GM19043 (cell line): Measurements from ENCODE around the gene CTDSPL.

Experiments used
- ATAC-seq: cut with Tn5 transposase; IDR thresholded peaks from one replicate; pipeline ENCODE4 v1.9.1; 2021; ENCODE audit warnings: low read depth; ENCODE audit not compliant: unreplicated experiment

The CTDSPL gene

DNA sequence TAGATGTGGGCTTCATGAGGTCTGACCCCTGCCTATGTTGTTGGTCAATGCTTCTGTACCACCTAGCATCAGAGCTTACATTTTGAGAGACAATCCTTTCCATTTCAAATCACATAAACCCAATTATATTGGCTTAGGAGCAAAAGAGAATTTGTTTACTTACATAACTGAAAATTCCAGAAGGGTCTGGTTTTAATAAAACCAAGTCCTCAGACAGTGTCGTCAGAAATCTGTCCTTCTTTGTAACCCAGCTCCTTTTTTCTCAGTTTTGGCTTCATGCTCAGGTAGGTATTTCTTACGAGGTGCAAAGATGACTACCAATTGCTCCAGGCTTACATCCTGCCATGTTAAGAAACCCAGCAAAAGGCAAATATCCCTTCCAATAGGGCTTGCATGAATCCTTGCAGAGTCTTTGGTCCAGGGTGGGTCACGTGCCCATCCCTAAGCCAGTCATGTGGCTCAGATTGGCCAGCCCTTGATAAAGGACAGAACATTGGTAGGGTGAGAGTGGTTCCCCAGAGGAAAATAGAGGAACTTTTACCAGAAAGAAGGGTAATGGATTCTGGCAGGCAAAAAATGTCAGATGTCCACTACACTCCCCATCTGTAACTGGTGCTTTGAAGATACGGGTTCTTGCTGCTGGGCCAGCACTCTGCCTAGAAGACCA lies 78.7 kb downstream of the CTDSPL start:
- ATAC-seq = no peak

DNA sequence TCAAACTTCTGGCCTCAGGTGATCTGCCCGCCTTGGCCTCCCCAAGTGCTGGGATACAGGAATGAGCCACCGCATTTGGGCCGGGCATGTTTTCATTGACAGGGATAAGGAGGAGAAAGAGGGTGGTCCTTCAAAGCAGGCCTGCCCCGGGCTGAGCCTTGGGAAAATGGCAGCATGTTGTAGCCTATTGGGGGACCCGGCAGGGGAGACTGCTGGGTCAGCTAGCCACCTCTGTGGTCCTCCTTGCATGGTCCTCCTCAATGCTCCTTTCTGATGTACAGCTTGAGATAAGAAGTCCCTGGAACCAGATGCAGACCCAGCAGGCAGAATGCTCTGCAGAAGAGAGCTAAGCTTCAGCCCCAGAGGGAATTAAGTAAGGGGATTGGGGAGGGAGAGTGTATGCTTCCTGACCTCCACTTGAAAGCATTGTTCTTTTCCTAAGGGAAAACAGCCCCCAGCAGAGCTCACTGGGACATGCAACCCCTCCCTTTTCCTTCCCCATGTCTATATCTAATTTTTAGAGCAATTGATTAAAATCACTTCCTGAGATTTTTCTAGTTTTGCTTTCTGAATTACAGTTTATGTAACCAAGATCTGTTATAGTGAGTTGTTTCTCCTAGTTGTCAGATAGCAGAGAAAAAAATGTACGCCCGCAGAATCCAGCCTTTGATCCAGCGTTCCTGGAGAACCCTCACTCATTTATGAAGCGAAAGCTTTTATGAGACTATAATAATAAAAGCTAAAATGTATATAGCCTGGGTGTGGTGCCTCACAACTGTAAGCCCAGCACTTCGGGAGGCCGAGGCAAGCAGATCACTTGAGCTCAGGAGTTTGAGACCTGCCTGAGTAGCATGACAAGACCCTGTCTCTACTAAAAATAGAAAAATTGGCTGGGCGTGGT lies 80.2 kb downstream of the CTDSPL start:
- no peak for ATAC-seq

DNA sequence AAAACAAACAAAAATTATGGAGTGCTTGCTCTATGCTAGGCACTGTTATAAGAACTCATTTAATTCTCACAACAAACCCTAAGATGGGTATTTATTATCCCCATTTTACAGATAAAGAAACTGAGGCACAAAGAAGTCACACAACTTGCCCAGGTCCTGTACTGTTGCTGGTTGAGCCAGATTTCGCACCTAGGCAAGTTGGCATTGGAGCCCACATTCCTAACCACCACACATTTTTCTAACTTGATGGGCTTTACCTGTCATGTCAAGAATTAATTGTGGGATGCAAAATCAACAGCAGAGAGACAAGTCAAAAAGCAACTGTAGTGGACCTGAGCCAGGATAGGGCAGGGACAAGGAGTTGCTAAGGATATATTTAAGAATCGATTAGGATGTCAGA lies 81.0 kb downstream of the CTDSPL start:
- ATAC-seq = no peak

DNA sequence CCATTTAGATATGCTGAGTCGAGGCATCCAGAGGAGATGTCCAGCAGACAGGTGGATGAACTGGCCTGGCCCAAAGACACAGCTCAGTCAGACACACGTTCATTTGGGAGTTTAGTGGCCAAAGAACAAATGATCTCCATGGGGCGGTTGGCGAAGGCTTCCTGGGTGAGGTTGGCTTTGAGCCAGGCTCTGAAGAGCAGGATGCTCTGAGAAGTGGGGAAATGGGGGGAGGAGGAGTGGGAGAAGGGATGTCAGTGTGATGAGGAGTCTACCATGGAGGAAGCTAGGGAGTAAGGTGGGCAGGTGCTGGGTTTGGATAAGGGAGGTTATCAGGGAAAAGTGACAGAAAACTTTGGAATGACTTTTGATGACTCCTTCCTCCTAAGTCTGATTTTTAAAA lies 81.4 kb downstream of the CTDSPL start:
- ATAC-seq = no peak

DNA sequence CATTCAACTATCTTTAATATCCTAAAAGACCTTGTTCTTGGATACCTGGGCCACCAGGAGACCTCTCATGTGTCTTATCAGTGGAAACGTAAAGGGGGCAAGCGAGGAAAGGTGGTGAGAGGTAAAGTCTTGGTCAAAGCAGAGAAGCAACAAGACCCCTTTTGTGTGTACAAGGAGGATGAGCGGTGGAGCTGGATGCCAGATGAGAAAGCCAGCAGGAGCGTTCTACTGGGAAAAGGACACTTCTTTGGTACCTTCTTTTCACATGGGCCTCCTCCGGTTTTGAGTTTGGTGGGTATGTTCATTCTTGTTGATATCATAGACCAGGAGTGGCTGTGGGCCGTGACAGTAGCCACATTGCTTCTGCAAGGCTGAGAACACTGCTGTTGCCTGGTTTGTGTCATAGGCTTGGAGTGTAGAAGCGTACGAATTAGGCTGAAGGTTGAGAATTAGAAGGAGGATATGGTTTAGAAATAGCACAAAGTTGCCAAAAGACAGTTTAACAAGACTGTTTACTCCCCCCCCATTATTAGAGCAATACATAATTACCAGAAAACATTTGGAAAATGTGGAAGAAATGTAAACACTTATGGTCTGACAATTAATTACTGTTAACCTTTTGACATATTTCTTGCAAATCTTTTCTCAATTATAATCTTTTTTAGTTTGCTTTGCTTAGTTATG lies 82.1 kb downstream of the CTDSPL start:
- no peak for ATAC-seq

DNA sequence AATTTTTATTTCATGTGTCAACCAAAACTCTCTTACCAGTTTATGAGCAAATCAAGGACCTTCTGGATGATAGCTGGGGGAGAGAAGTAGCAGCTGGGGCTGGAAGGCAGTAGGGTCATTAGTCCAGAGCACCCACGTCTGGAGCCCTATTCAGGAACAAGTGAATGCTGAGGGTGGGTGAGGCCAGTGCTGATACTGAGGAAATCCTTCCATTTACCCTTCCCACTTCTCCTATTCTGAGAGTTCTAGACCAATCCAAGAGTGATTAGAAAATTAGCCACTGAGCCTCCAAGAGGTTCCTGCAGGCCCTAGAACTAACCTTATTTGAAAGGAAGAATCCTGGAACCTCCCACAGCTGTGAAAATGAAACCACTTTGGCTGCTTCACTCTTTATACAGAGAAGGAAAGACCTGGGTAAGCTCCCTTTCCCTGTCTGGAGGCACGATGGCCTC lies 82.7 kb downstream of the CTDSPL start:
- no peak for ATAC-seq

DNA sequence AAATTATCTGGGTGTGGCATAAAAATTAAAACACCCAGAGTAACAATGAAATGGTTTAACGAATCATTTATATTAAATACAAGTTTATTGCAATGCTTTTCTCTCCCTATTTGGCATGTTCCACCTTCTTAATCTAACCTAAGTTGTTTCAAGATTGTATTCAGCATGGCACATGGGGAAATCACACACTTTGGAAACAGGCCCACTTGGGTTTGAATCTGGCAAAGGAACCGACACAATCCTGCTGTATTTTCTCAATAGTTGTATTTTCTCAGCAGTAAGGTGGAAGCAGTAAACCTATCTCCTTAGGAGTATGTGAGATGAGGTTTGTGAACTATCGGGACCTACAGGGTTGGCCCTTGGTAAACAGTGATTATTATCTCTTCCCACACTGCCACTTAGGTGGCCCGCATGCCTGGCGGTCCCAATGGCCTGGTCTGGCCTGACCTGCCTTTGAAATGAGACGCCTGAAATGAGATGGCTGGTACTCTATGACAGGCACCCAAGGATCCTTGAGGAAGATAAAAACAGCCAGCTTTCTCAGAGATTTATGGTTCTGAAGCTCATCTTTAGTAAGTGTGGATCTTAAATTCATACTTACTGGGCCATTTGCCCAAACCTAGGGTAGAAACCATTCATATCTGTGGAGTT lies 83.6 kb downstream of the CTDSPL start:
- ATAC-seq = no peak

DNA sequence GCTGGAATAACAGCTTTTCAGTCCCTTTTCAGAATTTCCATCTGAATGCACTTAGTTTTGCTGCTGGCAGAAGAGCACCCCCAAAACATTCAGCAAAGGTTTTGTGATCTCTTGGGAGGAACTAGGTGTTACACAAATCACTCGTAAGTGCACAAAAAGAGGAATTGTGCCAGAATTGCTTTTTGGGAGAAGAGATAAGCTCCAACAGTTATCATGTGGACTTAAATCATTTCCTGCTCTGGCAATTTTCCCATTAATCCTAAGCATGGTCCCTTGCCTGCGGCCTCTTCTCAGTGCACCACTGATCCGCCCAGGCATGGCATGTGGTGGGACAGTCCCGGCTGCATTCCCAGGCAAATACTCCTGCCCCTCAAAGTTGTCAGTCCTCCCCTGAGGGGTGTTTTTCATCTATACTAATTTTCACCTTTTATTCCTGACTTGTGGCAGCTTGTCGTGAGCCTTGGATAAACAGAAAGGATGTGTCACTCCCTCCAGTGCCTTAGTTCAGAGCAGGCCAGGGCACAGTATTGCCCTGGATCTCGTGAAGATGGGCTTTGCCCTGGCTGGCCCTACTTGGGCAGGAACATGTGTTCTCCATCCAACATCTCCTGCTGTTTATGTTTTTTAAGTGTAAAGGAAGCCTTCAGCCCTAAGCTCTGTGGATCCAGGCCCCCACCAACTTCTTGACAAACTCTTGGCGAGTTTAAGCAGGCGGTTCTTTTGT lies 84.3 kb downstream of the CTDSPL start:
- no peak for ATAC-seq

DNA sequence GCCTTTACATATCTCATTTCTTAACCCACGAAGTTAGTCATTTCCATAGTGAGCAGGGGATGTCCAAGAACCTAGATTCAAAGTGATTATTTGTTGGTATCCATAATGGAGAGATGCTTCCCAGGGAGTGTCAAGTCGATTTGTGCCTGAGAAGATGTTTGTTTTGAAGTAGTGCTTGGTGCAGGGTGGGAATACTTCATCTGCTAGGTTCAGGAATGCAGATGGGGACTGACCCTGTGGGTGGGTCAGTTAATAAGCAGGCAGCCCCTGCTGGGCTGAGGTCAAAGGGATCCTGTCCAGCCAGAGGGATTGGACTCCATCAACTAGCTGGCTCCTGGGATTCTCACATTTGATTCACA lies 84.8 kb downstream of the CTDSPL start:
- ATAC-seq = no peak

DNA sequence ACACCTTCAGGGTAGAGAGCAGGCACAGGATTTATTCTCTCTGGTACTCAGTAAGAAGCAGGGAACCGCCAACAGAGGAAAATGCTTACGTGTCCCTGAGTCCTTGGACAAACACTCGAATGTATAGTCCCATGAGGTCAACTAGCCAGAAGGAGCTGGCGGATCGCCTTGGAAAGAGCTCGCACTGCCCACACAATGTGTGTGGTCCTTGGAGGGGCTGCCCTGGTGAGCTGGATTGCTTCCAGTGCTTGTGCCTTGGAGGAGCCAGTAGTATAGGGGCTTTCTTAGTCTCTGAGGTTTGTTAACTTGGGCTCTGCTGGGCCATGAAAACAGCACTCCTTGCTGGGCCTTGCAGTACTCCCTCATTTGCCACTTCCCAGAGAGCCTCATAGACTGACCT lies 88.2 kb downstream of the CTDSPL start:
- ATAC-seq = no peak

DNA sequence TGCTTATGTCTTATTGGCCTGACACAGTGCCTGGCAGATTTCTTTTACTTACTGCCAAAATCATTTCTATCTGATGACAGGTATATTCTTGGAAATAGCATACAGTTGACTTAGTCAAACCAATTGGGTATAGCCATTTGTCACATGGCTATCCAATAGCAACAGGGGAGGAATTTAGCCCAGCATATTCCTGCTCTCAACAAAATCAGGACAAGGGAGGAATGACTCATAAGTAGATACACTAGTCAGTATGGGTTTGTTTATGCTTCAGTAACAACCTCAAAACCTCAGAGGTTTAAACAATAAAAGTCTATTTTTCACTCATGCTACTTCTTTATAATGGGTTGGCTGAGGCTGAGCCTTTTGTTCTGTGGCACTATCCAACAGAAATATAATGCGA lies 90.9 kb downstream of the CTDSPL start:
- ATAC-seq = no peak

DNA sequence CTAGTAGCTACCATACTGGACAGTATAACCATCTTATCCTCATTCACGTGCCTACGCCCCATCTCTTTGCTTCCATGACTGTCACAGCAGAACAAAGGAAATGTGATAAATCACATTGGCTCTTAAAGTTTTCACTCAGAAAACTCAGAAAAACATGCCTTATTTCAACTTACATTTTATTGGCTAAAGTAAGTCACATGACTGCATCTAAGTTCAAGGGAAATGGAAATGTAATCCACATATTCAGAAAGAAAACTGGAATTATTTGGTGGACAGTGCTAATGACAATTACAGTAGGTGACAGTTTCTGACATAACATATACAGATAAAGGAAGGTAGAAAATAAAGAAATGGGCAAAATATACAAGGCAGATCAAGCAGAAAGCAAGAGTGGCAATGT lies 91.5 kb downstream of the CTDSPL start:
- ATAC-seq = no peak

DNA sequence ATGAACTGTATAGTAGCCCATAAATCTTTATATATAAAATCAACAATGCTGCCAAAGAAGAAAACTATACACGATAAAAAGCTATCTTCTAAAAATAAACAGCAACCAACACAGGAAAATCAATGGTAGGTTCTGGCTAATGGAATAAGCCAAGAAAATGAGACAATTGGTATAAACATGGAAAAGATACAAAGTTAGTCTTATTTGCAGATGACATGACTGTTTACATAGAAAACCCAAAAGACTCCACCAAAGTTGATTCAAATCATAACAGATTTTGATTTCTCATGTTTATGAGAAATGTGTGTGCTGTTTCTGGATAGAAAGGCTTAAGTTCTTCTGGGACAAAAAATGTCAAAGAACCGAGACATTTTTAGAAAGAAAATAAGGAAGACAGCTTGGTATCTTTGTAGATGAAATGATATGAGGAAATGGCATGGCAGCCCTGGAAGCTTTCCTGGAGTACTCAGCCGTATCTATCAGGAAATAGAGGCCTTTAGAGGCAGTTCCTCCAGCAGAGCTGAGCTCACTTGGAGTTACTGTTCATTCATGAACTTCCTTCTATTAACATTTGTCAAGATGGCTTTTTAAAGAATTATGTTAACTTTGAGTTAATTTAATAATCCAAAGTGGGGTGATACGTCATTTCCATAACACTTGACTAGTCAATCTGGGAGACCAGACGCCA lies 92.2 kb downstream of the CTDSPL start:
- no peak for ATAC-seq

DNA sequence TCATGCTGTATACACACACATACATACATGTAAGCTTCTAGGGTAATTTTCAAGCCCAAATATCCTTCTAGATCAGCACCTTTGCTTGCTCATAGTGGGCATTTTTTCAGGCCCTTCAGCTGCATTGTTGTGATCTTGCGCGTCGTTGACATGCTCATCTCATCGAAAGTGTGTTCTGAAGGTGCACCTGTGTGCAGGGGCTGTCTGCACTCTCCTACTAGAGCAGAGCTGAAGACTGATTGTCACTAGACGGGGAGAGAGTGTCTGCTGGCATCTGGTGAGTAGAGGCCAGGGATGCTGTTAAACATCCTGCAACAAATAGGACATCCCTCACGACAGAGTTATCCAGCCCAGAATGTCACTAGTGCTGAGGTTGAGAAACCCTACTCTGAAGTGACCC lies 93.2 kb downstream of the CTDSPL start:
- ATAC-seq = no peak

DNA sequence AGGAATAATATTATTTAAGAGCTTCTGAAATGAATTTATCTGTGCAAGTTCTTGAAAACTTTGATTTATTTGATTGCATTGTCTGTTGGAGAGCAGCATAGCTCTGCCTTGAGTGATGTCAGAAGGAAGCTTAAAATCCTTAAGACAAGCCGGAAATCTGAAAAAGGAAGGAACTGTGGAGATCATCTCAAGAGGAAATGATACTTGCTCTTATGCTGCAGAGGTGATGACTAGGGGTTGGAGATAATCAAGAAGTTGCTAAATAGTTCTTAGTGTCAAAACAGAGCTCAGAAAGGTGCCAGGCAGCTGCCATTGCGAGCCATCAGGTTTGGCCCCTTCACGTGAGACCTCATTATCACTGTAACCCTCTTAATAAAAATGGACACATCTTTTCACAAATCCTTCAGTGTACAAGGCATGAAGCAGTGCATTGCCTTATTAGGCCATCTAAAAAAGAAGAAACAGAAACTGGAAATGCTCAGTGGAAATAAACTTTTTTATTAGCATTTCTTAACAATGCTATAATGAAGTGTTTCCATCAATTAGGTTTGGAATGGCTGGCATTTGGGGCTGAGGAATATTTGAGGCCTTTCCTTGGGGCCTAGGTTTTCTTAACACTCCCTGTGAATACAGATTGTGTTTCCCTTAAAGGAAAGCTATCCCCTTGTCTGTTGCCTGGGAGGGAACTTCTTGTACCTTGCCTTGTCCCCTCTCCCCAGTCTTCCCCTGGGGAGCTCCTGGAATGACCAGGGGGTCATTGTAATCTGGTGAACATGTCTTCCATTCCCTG lies 94.4 kb downstream of the CTDSPL start:
- no peak for ATAC-seq

DNA sequence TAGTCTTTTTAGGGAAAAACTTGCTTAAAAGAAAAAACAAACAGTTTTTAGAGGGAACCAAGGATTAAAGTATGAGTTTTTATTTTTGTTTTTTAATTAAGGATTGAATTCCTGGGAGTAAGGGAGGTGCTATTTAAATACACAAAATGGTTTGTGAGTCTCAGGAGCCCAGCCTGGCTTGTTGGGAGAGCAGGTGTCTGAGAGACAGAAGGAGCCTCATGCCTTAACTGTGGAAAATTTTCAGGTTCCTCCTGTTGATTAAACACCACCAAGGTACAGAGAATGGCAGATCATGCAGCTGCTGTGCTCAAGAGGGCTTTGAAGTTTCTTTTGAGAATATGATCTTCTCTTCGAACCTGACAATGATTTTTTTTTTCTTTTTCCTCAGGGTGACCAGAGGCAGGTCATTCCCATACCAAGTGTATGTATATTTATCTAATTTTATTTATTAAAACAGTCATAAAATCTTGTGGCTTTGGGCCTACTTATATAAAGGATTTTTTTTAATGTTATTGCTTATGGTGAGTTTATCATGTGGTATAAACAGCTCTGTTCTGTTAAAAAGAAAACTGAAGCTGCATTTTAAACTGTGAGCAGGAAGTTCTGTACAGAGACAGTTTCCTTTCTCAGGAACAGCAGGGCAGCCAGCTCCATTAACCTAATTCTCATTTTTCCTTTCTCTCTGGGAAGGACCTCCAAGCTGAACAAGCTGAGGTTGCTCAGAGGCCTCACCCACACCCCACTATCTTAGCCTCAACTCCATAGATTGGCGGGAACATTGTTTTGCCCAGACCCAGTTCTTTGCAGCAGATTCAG lies 95.3 kb downstream of the CTDSPL start:
- no peak for ATAC-seq

DNA sequence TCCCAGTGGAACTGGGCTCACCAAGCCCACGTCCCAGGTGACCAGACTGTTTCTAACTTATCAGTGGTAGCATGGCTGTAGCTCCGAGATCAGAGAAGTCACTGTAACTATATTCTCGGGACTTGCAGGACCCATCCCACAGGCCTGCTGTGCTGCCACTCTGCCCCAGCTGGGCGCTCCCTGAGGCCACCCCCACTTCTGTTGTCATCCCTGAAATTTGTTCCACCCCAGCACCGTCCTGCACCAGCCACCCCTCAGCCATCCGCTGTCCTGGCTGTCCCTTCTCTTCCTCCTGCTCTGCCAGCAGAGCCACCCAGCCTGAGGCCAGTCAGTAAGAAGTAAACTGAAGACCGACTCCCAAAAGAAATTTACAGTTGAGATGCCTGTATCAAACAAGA lies 95.9 kb downstream of the CTDSPL start:
- ATAC-seq = no peak
